SIG-M5 treated with dmso at 0.1 percent for 504 hours (cell line): Measurements from ENCODE around the gene NATD1.
A peak's percentile ranks its signal among the peaks of the same experiment; 100 is the strongest.
"Not testable (repeated sequence)": the region's sequence is repeated elsewhere in the genome, so short reads cannot be mapped to it uniquely, and the experiment has no call there.

Experiments
- DNase-seq: peaks from one replicate; lab custom pipeline; 2025; ENCODE audit not compliant: unreplicated experiment; lab: John Stamatoyannopoulos, UW

Gene NATD1

GRCh38 chr17:21247552-21248258 is 5.5 kb downstream of the NATD1 start:
- DNase-seq: no peak

GRCh38 chr17:21246698-21247097 is 6.5 kb downstream of the NATD1 start:
- no peak for DNase-seq

GRCh38 chr17:21245639-21246084 is 7.5 kb downstream of the NATD1 start:
- no peak for DNase-seq

GRCh38 chr17:21243516-21244303 is 9.5 kb downstream of the NATD1 start:
- DNase-seq: no peak

- no peak for DNase-seq
Measured at GRCh38 chr17:21242780-21243515, 10.3 kb downstream of the NATD1 start.

GRCh38 chr17:21242026-21242697 is 11.0 kb downstream of the NATD1 start:
- DNase-seq: no peak

GRCh38 chr17:21241564-21241963 is 11.6 kb downstream of the NATD1 start:
- DNase-seq: no peak

GRCh38 chr17:21240369-21241055 is 12.7 kb downstream of the NATD1 start:
- DNase-seq: no peak

GRCh38 chr17:21239680-21240368 is 13.4 kb downstream of the NATD1 start:
- DNase-seq: peak; percentile 77

- no peak for DNase-seq
Measured at GRCh38 chr17:21235921-21236320, 17.3 kb downstream of the NATD1 start.

GRCh38 chr17:21233581-21234347 is 19.4 kb downstream of the NATD1 start:
- no peak for DNase-seq

GRCh38 chr17:21232033-21232749 is 21.0 kb downstream of the NATD1 start:
- DNase-seq: no peak

- no peak for DNase-seq
Measured at GRCh38 chr17:21231533-21231932, 21.7 kb downstream of the NATD1 start.

GRCh38 chr17:21228845-21229244 is 24.4 kb downstream of the NATD1 start:
- no peak for DNase-seq

GRCh38 chr17:21228111-21228510 is 25.1 kb downstream of the NATD1 start:
- peak; percentile 36 for DNase-seq

- not testable (repeated sequence) for DNase-seq
Measured at GRCh38 chr17:21227277-21227676, 25.9 kb downstream of the NATD1 start.

GRCh38 chr17:21223086-21223485 is 30.1 kb downstream of the NATD1 start:
- DNase-seq: no peak

- DNase-seq: no peak
Measured at GRCh38 chr17:21218831-21219380, 34.3 kb downstream of the NATD1 start.
